Activated CD8-positive, alpha-beta memory T cell treated with anti-CD3 and anti-CD28 coated beads for 36 hours (primary cell): ENCODE data around the gene SLC6A17. TPM values are rescaled to one million over a fixed set of nuclear protein-coding genes. Genes with fewer than 3 reads are reported as not detected.

Source experiments
- CTCF ChIA-PET: fragments of 350-600 bp; sonication (Branson Sonifier 250); formaldehyde crosslinking; loops from one replicate; lab custom pipeline; 2021; ENCODE audit warnings: antibody characterized with exemption; lab: Charles Lee
- POLR2A ChIA-PET: fragments of 350-600 bp; sonication (Branson Sonifier 250); formaldehyde crosslinking; loops from one replicate; lab custom pipeline; 2021; ENCODE audit warnings: antibody characterized with exemption; lab: Charles Lee
- total RNA-seq, 2 experiments: library from RNA; stranded (reverse); gene quantifications; one replicate each; pipeline ENCODE4 v1.2.3, GENCODE V29; 2021

SLC6A17 gene
- total RNA-seq, 2 experiments from 2014 or later, result 0.10 to 0.13 TPM

- CTCF ChIA-PET, result interaction anchor here (1.1 to 5.3 kb wide), 5 partner anchors 9 to 249 kb away, joined by 3 to 53 read pairs (median 7); partner anchors contain the start of gene RBM15
- POLR2A ChIA-PET, result interaction anchor here (3.3 kb wide), 1 partner anchor 128 kb away, joined by 23 read pairs; the partner anchor contains the start of gene RBM15
These were observed 60.6 kb downstream of the SLC6A17 start for GRCh38 chr1:110210604-110211495.

GRCh38 chr1:110211496-110212168 lies 61.3 kb downstream of the SLC6A17 start:
- ChIA-PET CTCF (interaction anchor here (1.1 to 5.3 kb wide), 6 partner anchors 8 to 248 kb away, joined by 3 to 53 read pairs (median 6); partner anchors contain the start of gene RBM15), POLR2A (interaction anchor here (3.3 kb wide), 1 partner anchor 128 kb away, joined by 23 read pairs; the partner anchor contains the start of gene RBM15)

- CTCF ChIA-PET, result interaction anchor here (0.6 to 2.4 kb wide), 6 partner anchors 15 to 247 kb away, joined by 3 to 9 read pairs (median 4); no protein-coding TSS in a partner anchor
- POLR2A ChIA-PET, result interaction anchor here (0.5 to 3.3 kb wide), 3 partner anchors 33 to 1039 kb away, joined by 3 to 23 read pairs (median 5); partner anchors contain the start of gene RBM15
These were observed 62.2 kb downstream of the SLC6A17 start for GRCh38 chr1:110212169-110213142.

GRCh38 chr1:110213143-110213540 lies 62.8 kb downstream of the SLC6A17 start:
- ChIA-PET POLR2A (interaction anchor here (0.5 to 3.3 kb wide), 3 partner anchors 32 to 1038 kb away, joined by 3 to 23 read pairs (median 5); partner anchors contain the start of gene RBM15), CTCF (interaction anchor here (0.6 to 2.4 kb wide), 5 partner anchors 16 to 129 kb away, joined by 3 to 9 read pairs (median 3); no protein-coding TSS in a partner anchor)

GRCh38 chr1:110214454-110215404 lies 64.4 kb downstream of the SLC6A17 start:
- ChIA-PET CTCF (interaction anchor here (2.3 kb wide), 1 partner anchor 11 kb away, joined by 7 read pairs; no protein-coding TSS in a partner anchor), POLR2A (interaction anchor here (0.6 to 1.0 kb wide), 2 partner anchors 160 to 193 kb away, joined by 3 to 5 read pairs; no protein-coding TSS in a partner anchor)

GRCh38 chr1:110215621-110216515 lies 65.6 kb downstream of the SLC6A17 start:
- POLR2A ChIA-PET, result interaction anchor here (1.0 kb wide), 1 partner anchor 192 kb away, joined by 3 read pairs; no protein-coding TSS in a partner anchor
- CTCF ChIA-PET, result interaction anchor here (0.7 to 2.3 kb wide), 5 partner anchors 8 to 244 kb away, joined by 3 to 10 read pairs (median 4); partner anchors contain the start of gene RBM15

GRCh38 chr1:110216844-110217444 lies 66.7 kb downstream of the SLC6A17 start:
- CTCF ChIA-PET, result interaction anchor here (1.6 to 1.9 kb wide), 2 partner anchors 9 to 96 kb away, joined by 4 to 10 read pairs; no protein-coding TSS in a partner anchor
- POLR2A ChIA-PET, result no interaction called here

- ChIA-PET POLR2A (no interaction called here), CTCF (no interaction called here)
These were observed 67.8 kb downstream of the SLC6A17 start for GRCh38 chr1:110218137-110218536.

DNA sequence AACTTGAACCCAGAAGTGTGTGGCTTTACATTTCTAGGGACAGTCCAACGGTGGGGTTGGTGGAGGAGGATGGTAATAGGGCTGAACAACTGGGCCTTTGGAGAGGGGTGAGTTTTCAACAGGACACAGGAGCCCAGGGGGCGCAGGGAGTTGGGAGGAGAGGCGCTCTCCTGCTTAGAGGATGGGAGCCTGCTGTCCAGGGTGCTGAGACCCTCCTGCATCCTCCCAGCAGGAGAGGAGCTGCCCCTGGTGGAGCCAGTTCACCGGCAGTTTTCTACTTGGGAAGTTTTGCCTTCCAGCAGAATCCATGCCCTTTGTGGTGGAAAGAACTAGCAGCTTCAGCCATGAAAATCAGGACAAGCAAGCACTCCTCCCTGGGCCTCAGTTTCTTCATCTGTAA lies 68.4 kb downstream of the SLC6A17 start:
- ChIA-PET CTCF (no interaction called here), POLR2A (no interaction called here)

DNA sequence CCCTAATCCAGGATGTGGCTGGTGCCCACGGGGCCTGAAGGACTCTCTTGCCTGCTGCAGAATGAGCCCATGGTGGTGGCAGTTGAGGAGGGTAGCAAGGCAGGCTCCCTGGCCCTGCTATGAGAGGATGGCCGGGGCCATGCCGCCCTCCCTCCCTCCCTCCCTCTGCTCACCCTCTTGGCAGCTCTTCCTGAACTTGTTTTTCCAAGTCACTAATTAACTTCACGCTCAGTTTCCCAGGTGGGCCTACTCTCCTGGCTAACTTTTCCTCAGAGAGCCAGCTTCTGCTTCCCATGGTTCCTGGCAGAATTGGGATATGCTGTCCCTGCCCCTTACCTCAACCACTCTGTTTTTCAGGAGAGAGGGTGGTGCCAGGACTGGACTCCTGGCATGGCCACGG lies 70.0 kb downstream of the SLC6A17 start:
- ChIA-PET POLR2A (no interaction called here), CTCF (interaction anchor here (1.3 kb wide), 2 partner anchors 8 to 9 kb away, joined by 3 read pairs; no protein-coding TSS in a partner anchor)

- POLR2A ChIA-PET, result no interaction called here
- CTCF ChIA-PET, result no interaction called here
These were observed 70.8 kb downstream of the SLC6A17 start for GRCh38 chr1:110221119-110221518.

GRCh38 chr1:110223127-110223526 lies 72.8 kb downstream of the SLC6A17 start:
- CTCF ChIA-PET, result interaction anchor here (1.2 to 1.3 kb wide), 2 partner anchors 15 to 90 kb away, joined by 3 read pairs; no protein-coding TSS in a partner anchor
- POLR2A ChIA-PET, result no interaction called here

- CTCF ChIA-PET, result interaction anchor here (1.2 to 1.3 kb wide), 2 partner anchors 16 to 89 kb away, joined by 3 read pairs; no protein-coding TSS in a partner anchor
- POLR2A ChIA-PET, result no interaction called here
These were observed 73.3 kb downstream of the SLC6A17 start for GRCh38 chr1:110223581-110223980.

- ChIA-PET POLR2A (no interaction called here), CTCF (interaction anchor here (0.6 kb wide), 1 partner anchor 269 kb away, joined by 3 read pairs; no protein-coding TSS in a partner anchor)
These were observed 74.1 kb downstream of the SLC6A17 start for GRCh38 chr1:110224240-110224995.
